Stimulated activated CD8-positive, alpha-beta memory T cell treated with anti-CD3 and anti-CD28 coated beads, Interleukin-7, amount 100 ng/mL, for 48 hours (primary cell): Measurements from ENCODE around the gene GMDS.

ENCODE experiments used
- DNase-seq, 2 donors: peaks; one replicate each; pipeline ENCODE4 v3.0.0-alpha.2; 2020; ENCODE audit warnings: low read depth in 1 of 2; ENCODE audit errors: extremely low read depth in 1 of 2

GMDS gene

GRCh38 chr6:1611322-1611571 lies 634.2 kb downstream of the GMDS start:
- DNase-seq, result no peak

DNA sequence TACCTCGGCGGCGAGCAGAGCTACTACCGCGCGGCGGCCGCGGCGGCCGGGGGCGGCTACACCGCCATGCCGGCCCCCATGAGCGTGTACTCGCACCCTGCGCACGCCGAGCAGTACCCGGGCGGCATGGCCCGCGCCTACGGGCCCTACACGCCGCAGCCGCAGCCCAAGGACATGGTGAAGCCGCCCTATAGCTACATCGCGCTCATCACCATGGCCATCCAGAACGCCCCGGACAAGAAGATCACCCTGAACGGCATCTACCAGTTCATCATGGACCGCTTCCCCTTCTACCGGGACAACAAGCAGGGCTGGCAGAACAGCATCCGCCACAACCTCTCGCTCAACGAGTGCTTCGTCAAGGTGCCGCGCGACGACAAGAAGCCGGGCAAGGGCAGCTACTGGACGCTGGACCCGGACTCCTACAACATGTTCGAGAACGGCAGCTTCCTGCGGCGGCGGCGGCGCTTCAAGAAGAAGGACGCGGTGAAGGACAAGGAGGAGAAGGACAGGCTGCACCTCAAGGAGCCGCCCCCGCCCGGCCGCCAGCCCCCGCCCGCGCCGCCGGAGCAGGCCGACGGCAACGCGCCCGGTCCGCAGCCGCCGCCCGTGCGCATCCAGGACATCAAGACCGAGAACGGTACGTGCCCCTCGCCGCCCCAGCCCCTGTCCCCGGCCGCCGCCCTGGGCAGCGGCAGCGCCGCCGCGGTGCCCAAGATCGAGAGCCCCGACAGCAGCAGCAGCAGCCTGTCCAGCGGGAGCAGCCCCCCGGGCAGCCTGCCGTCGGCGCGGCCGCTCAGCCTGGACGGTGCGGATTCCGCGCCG lies 634.7 kb downstream of the GMDS start:
- DNase-seq, result no peak

GRCh38 chr6:1609648-1610496 lies 635.5 kb downstream of the GMDS start, which contains the start of gene FOXC1:
Gene FOXC1 (plus strand): TSS chr6:1609915. CDS start chr6:1610446, 531 bp downstream.
- DNase-seq, result no peak

GRCh38 chr6:1609041-1609647 lies 636.3 kb downstream of the GMDS start:
- no peak for DNase-seq

- no peak for DNase-seq
Observed at GRCh38 chr6:1608222-1609040, 637.0 kb downstream of the GMDS start.

DNA sequence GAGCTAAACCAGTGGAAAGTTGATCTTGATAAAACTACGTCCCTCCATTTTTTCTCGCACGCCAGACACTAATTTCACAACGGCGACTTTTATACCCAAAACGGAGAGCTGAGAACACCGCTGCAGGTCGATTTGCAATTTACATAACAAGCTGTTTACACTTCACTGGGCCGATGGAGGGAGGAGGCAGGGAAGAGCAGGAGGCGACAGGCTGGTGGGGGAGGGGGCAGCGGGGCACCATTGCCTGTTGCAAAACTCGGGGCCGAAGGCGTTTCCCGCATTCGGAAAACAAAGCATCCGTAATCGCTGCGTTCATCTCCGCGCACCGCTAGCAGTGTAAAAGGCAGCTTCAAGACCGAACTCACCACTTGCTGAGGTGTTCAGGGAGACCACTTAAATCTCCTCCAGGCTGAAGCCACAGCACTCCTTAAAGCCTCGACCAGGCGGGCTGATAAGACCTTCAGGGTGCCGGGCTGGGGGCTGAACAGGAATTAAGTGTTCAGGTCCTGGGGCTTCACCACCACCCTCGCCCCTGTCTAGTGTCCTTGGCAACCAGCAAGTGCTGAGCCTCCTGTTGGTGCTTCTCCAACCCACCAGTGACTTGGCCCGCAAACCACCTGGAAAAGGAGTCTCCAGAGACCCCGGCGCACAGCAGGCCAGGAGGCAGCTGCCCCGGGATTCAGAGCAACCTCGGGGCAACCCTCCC lies 637.7 kb downstream of the GMDS start:
- no peak for DNase-seq

DNA sequence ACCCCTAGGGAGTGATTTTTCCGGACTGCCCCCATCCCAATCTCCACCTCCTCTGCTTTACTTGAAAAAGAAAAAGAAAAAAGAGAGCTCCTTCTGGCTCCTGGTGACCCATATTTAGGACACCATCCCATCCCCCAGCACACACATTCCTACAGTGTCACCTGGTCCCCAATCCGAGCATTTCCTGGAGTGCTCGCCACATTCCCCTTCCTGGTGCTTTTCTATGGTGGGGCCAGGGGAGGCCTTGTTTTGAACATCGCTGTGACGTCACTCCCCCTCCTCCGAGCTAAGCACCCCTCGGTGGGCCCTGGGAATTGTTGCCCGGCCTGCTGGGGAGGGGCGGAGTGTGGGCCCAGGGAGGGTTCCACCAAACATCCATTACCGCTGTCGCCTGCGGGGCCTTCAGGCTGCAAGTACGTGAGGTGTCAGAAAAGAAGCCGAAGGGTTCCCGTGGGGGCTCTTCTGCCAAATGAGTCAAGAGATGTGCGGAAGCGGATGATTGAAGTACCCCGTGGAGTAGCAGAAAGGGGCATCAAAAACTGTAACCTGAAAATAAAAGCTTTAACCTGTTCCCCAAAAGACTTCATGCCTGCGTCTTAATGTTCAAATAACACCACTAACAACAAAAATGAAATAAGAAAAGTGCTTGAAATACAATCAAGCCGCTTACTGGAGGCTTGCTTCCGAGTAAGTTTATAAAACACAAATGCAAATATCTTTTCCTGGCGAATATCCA lies 638.5 kb downstream of the GMDS start:
- no peak for DNase-seq

DNA sequence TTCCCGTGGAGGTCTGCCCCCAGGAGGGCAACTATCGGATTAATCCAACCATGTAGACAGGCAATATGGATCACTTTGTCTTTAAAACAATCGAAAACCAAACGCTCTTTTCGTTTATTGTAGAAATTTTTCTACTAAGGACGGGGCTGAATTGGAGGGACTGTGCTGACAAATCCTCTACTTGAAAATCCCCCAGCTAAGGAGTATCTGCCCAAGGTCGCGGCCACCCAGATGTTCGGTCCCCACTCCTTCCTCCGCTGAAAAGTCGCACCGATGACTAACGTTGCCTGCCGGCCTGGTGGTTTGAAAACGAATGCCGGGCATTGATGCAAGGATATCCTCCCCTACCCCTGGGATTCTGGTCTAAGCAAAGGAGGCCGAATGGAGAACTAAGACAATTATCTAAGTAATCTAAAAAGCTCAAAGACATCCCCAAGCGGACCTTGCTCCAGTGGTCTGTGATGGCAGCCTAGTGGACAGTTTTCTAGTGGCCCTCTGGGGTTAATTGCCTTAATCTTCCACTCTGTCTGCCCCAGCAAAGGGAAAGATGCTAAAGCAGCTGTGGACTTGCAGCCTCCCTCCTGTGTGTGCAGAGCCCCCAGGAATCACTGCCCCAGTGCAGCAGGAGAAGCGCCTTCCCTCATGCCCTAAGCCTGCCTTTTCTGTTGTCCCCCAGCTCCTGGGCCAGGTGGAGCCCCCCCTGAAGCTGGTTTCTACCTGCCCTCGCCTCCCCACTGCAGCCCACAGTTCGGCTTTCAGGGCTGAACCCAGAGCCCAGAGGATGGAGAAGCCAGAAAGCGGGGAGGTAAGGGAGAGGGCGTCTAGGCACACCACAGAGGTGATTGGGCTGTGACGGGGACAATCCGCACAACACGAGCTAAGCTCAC lies 639.3 kb downstream of the GMDS start:
- no peak for DNase-seq

DNA sequence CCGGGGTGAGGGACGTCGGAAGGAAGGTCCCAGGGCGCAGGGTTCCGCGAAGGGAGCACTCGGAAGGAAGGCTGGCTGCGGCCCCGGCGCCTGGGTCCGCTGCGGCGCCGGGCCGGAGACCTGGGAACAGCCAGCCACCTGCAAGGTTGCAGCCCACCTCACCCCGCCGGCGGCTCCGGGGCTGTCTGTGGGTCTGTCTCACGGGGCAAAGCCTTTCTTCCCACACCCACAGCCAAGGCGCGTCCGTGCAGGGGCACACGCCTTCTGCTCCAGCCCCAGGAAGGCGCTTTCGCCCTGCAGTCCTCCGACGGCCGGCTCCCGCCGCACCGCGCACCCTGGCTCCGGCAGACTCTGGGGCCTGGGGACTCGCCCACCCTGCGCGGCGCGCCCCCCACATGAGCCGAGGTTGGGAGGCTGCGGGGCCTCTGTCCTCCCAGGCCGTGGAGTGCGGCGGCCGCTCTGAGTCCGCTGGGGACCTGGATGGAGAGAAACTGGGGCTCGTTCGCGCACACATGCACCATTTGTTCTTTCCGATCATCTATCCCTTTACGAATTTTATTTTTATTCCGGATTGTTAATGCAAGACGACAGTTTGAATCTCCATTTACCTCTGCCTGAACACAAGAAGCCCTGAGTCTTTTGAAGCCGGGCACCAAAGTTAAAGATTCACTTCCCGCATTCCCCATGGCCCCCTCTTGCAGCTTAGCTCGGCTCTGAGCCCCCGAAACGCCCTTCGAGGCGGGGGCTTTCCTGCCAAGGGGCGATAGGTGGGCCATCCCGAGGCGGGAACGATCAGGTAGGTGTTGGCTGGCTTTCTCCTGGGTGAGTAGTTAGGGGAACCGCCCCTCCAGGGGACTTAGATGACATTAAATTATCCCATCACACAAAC lies 640.2 kb downstream of the GMDS start:
- no peak for DNase-seq

DNA sequence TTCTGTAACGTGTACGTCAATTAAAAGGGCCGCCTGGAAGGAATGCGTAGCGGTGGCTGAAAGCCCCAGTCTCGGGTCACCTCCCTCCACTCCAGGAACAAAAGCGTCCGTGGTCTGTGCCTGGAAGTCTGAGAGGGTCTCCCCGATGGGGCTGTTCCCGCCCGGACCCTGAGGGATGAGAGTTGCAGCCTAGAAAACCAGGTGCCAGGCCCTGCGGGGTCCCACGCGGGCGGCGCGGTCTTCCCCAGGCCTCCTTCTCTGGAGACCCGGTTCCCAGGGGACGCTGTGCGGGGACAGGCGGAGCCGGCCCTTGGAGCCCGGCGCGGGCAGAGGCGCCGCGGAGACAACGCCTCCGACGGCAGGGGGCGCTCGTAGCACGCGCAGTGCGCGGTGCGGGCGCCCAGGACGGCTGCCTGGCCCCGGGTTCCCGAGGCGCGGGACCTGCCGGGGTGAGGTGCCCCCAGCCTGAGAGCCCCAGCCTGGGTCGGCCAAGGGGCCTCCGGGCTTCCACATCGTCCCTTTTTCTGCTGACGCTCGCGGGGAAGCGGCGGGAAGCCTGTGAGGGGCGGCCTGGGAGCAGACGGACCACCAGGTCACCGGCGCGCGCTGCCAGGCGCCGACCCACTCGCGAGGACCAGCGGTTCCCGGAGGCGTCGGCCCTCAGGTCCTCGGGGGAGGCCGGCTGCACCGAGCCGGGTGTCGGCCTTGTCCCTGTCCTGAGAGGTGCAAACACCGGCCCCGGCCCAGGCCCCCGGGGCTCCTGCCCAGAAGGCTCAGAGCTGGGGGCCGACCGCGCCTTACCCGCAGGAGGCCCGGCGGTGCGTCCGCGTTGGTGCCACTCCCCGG lies 641.0 kb downstream of the GMDS start:
- DNase-seq, result peak in 1 of 2 donors; percentile 40

- DNase-seq, result no peak
Observed at GRCh38 chr6:1603708-1604107, 641.7 kb downstream of the GMDS start.

- no peak for DNase-seq
Observed at GRCh38 chr6:1602049-1602713, 643.2 kb downstream of the GMDS start.

- no peak for DNase-seq
Observed at GRCh38 chr6:1601158-1602048, 644.0 kb downstream of the GMDS start.

GRCh38 chr6:1600764-1601157 lies 644.6 kb downstream of the GMDS start:
- DNase-seq, result no peak

- DNase-seq, result no peak
Observed at GRCh38 chr6:1600063-1600763, 645.2 kb downstream of the GMDS start.
